GM19467 (cell line): Measurements from ENCODE around the gene TMEM150B.

ENCODE experiments used
- ATAC-seq: cut with Tn5 transposase; IDR thresholded peaks from one replicate; pipeline ENCODE4 v1.9.1; 2021; ENCODE audit warnings: mild to moderate bottlenecking, moderate library complexity; ENCODE audit not compliant: unreplicated experiment

The TMEM150B gene

GRCh38 chr19:55325172-55325571 lies at the start of gene TMEM150B:
TMEM150B (minus strand) TSS chr19:55325341; CDS start chr19:55321036, 4,305 bp downstream.
- ATAC-seq = no peak

- no peak for ATAC-seq
These were observed 49.0 kb upstream of the TMEM150B start for GRCh38 chr19:55373993-55374757.

DNA sequence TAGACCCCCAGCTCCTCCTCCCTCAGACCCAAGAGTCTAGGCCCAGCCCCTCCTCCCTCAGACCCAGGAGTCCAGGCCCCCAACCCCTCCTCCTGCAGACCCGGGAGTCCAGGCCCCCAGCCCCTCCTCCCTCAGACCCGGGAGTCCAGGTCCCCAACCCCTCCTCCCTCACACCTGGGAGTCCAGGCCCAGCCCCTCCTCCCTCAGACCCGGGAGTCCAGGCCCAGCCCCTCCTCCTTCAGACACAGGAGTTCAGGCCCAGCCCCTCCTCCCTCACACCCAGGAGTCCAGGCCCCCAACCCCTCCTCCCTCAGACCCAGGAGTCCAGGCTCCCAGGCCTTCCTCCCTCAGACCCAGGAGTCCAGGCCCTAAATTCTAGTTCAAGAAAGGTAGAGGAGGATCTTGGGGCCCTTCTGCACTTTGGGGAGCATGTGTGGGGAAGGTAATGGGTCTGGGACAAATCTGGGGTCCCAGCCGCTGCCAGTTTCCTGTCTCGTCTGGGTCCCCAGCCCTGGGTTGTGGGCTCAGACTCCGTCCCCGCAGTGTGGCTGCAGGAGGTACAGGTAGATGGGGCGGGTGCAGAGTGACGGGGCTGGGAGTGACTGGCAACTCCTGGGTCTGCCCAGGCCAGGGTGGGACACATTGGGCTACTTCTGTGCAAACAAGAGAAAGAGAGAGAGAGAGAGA lies 48.3 kb upstream of the TMEM150B start:
- ATAC-seq = no peak

DNA sequence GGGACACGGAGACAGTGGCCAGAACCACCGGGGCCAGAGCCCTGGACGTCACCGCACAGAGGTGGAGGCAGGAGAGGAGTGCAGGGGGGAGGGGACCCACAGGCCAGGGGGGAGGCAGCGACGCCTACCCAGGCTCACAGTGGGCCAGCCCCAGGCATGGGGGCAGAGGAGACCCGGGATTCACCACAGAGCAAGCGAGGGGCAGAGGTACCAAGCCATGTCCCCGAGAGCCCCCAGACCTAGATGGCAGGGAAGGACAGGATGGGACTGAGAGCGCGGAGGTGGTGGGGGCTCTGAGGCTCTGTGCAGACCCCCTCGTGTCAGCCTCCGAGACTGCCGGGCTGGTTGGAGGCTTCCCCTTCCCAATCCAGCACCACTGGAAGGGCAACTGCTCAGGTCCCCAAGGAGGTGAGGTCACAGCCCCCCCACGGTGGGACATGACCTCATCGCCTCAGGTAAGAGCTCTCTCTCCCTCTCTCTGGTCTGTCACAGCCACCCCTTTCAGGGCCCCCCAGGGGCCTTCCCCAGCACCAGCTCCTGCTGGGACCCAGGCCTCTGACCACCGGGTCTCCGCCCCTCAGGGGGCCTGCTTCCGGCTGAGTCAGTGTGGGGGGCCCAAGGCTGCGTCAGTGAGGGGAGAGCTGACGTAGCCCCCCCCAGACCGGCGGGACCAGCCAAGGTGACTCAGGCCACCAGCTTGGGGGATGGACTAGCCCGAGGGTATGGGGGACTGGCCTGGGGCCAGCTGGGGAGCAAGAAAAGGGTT lies 47.4 kb upstream of the TMEM150B start:
- no peak for ATAC-seq

GRCh38 chr19:55370305-55370988 lies 45.3 kb upstream of the TMEM150B start, which contains the start of gene IL11:
IL11 (minus strand) TSS chr19:55370463; CDS start chr19:55370310, 153 bp downstream.
- no peak for ATAC-seq

- no peak for ATAC-seq
These were observed 44.6 kb upstream of the TMEM150B start for GRCh38 chr19:55369653-55370304.

GRCh38 chr19:55368701-55369563 lies 43.8 kb upstream of the TMEM150B start:
- ATAC-seq = no peak

GRCh38 chr19:55368106-55368505 lies 43.0 kb upstream of the TMEM150B start:
- no peak for ATAC-seq

GRCh38 chr19:55366790-55367189 lies 41.6 kb upstream of the TMEM150B start:
- no peak for ATAC-seq

GRCh38 chr19:55365964-55366363 lies 40.8 kb upstream of the TMEM150B start:
- ATAC-seq = no peak

- no peak for ATAC-seq
These were observed 40.1 kb upstream of the TMEM150B start for GRCh38 chr19:55365245-55365644.

GRCh38 chr19:55362990-55363716 lies 38.0 kb upstream of the TMEM150B start, which contains the start of gene GARIN5B:
GARIN5B (minus strand) TSS chr19:55363260; CDS start chr19:55363066, 194 bp downstream.
- no peak for ATAC-seq

DNA sequence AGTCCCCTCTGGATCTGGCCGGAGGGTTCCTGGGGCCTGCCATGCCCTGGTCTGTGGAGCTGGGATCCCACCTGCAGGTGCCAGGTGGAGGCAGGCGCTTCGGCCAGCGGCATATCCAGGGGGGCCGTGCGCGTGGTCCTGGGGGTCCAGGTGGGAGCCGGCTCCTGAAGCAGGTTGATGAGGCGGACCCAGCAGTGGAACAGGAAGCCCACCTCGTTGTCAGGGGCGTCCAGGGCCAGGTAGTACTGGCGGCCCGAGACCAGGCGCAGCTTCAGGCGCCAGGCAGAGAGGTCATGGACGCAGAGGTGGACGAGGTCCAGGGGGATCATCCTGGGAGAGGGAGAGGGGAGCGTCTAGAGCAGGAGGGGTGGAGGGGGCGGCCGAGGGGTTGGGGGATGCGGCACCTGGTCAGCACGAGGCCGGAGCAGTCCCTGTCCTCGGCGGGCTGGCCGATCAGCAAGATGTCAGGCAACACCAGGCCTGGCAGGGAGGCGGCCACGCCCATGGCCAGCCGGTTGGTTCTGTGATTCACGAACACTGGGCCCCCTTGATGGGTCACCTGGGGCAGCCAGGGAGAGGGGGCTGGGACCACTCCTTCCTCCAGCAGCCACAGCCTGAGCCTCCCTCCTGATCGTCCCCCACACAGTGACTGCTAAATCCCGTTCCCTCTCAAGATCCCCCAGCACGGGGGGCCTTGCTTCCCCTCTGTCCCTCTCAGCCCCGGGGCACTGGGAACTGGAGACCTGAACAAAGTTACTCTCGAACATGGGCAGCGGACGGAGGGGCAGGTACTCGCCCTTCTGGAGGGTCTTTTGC lies 37.2 kb upstream of the TMEM150B start:
- no peak for ATAC-seq

- ATAC-seq = no peak
These were observed 35.8 kb upstream of the TMEM150B start for GRCh38 chr19:55360902-55361301.

DNA sequence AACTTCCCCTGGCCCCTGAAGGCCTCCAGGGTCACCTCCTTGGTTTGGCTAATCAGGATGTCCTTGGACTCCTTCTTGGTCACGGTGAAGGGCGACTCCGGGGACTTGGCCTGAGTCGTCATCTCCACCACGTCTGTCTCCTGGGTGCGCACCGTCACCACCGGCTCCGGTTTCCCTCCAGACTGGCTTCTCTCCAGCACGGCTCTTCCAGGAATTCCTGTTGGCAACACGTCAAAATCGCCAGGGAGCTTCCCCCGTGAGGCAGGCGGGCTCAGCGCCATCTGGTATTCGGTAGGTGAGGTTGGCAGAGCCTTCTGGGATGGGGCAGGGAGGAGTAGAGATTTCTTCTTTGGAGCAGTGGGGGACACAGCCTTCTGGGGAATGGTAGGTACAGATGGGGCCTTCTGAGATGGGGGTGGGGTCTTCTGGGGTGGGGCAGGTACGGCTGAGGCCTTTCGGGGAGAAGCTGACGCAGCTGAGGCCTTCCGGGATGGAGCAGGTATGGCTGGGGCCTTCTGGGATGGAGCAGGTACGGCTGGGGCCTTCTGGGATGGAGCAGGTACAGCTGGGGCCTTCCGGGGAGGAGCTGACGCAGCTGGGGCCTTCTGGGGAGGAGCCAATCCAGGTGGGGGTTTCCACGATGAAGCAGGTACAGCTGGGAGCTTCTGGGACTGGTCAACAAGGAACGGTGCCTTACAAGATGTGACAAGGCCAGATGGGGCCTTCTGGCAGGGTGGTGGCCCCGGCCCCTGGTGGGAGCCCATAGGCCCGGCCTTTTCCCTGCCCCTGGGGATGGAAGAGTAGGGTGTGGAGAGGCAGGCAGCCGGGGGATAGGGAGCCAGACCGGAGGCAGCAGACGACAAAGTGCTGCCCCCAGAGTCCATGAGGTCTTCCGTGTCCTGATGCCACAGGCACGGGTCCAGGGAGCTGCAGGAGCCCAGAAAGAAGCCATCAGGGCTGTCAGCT lies 34.1 kb upstream of the TMEM150B start:
- no peak for ATAC-seq

GRCh38 chr19:55358493-55358892 lies 33.4 kb upstream of the TMEM150B start:
- no peak for ATAC-seq
